ENCODE data around the gene MELTF.

DNA sequence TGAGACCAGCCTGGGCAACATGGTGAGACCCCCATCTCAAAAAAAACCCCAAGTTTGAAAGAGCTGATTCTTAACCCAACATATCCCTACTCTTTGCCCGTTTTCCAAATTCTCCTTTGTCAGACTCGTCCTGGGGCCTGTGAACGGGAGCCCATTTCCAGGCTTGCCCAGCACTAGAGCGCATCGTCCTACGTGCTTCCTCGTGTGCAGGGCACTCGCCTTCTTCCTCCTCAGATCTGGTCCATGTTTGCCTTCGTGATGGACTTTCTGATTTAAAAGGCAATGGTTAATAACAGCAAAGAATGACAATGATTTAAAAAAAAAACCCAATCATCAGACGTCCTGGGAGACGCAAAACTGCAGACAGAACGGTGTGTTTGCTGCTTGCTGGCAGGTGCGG is 10.1 kb downstream of the MELTF start:
- TF ChIP-seq, protein P1, sequence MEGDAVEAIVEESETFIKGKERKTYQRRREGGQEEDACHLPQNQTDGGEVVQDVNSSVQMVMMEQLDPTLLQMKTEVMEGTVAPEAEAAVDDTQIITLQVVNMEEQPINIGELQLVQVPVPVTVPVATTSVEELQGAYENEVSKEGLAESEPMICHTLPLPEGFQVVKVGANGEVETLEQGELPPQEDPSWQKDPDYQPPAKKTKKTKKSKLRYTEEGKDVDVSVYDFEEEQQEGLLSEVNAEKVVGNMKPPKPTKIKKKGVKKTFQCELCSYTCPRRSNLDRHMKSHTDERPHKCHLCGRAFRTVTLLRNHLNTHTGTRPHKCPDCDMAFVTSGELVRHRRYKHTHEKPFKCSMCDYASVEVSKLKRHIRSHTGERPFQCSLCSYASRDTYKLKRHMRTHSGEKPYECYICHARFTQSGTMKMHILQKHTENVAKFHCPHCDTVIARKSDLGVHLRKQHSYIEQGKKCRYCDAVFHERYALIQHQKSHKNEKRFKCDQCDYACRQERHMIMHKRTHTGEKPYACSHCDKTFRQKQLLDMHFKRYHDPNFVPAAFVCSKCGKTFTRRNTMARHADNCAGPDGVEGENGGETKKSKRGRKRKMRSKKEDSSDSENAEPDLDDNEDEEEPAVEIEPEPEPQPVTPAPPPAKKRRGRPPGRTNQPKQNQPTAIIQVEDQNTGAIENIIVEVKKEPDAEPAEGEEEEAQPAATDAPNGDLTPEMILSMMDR (IDR thresholded peaks at IDR 0.05) = no peak
- TF ChIP-seq POLR2A (IDR thresholded peaks at IDR 0.05) = no peak

Data from Peyer's patch (tissue), 4 donors.